Keratinocyte (primary cell): Measurements from ENCODE around the gene TOR1AIP2.

Experiments used
- EZH2 ChIP-seq: IDR thresholded peaks from one replicate; pipeline ENCODE4 v1.6.1; 2012; ENCODE audit warnings: inconsistent platforms, mild to moderate bottlenecking, low read length, moderate library complexity
- TF ChIP-seq, protein P1 (sequence below), 3 experiments: IDR thresholded peaks in 1 of 3; conservative IDR thresholded peaks in 1 of 3; optimal IDR thresholded peaks in 1 of 3; 2 replicates in 2 of 3; 3 replicates in 1 of 3; pipeline versions ENCODE3 to v1.5.1; 2011; ENCODE audit warnings: low read length in 3 of 3, mild to moderate bottlenecking in 3 of 3, moderate library complexity in 2 of 3, control low read depth in 1 of 3, inconsistent platforms in 1 of 3; ENCODE audit not compliant: insufficient read depth in 2 of 3; ENCODE audit errors: extremely low read depth in 1 of 3

DNA sequence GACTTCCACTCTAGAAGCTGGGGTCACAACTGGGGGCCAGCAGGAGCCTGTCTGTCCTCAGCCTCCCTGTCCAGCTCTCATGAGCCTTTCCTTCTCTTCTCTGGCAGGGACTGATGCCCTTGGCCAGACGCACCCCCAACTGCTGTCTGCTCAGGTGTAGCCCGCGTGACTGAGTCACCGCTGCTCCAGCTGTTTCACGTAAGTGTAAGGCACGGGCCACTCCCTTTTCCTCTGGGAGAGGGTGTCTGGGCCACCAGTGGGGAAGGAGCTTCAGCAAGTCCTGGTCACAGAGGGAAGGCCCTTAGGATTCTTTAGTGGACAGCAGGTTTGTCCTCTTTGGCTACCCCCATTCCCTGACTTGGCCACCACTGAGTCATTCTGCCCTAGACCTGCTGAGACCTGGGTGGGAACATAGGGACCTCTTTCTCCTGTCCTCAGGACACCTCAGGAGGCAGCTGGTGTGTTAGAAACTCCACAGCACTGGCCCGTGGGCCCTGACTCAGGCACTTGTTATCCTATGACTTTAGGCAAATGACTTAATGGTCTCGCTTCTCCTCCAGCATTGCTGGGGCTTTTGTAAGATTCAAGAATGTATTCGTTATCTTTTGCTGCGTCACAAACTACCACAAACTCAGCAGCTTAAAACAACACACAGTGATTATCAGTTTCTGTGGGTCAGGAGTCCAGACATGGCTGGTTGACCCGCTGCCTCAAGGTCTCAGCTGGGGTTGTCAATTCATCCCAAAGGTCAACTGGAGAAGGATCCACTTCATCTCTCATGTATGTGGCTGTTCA lies 69.7 kb downstream of the TOR1AIP2 start:
- TF ChIP-seq, protein P1, sequence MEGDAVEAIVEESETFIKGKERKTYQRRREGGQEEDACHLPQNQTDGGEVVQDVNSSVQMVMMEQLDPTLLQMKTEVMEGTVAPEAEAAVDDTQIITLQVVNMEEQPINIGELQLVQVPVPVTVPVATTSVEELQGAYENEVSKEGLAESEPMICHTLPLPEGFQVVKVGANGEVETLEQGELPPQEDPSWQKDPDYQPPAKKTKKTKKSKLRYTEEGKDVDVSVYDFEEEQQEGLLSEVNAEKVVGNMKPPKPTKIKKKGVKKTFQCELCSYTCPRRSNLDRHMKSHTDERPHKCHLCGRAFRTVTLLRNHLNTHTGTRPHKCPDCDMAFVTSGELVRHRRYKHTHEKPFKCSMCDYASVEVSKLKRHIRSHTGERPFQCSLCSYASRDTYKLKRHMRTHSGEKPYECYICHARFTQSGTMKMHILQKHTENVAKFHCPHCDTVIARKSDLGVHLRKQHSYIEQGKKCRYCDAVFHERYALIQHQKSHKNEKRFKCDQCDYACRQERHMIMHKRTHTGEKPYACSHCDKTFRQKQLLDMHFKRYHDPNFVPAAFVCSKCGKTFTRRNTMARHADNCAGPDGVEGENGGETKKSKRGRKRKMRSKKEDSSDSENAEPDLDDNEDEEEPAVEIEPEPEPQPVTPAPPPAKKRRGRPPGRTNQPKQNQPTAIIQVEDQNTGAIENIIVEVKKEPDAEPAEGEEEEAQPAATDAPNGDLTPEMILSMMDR (optimal IDR thresholded peaks at IDR 0.05 in 1 of 3, IDR thresholded peaks at IDR 0.05 in 1 of 3, conservative IDR thresholded peaks at IDR 0.05 in 1 of 3; ENCODE audit: extremely low read depth in 1 of 3, insufficient read depth in 2 of 3, low read length in 3 of 3) = no peak
- TF ChIP-seq EZH2 = no peak
